ENCODE results near the gene LDLRAD2.

Gene LDLRAD2

GRCh38 chr1:21822349-21822748, 10.3 kb downstream of the LDLRAD2 start:
- no peak for DNase-seq
- H3K9me3 ChIP-seq (replicated peaks; ENCODE audit: insufficient read depth, low read length), result no peaks in the 10 kb centered on the region
- no peaks in the 10 kb centered on the region for H3K79me2 ChIP-seq (ENCODE audit: low read length)
- no peaks in the 10 kb centered on the region for H3K36me3 ChIP-seq (replicated peaks; ENCODE audit: insufficient read depth, low read length)
- no peaks in the 10 kb centered on the region for H3K9me2 ChIP-seq (replicated peaks; ENCODE audit: insufficient read depth, low read length)
- H2AFZ ChIP-seq (ENCODE audit: low read length), result no peak overlapping the region
- TF ChIP-seq EZH2 (optimal IDR thresholded peaks at IDR 0.05; ENCODE audit: low read depth, low read length) (no peak), EZH2phosphoT487 (IDR thresholded peaks at IDR 0.05; ENCODE audit: low read length) (no peak), CTCF (IDR thresholded peaks at IDR 0.05; ENCODE audit: low read length) (no peak)
- no peaks in the 10 kb centered on the region for H3K27me3 ChIP-seq (replicated peaks; ENCODE audit: insufficient read depth, low read length)
- no peaks in the 10 kb centered on the region for H3F3A ChIP-seq (ENCODE audit: insufficient read depth, low read length)
- H3K4me3 ChIP-seq (ENCODE audit: low read length), result no peak overlapping the region
- no peak overlapping the region for H3K9ac ChIP-seq (ENCODE audit: low read length)
- H3K4me1 ChIP-seq (ENCODE audit: low read length), result no peaks in the 10 kb centered on the region
- H3K27ac ChIP-seq (ENCODE audit: low read length), result no peak overlapping the region
- no peak overlapping the region for H3K4me2 ChIP-seq (ENCODE audit: low read depth, low read length)
- H4K20me1 ChIP-seq (ENCODE audit: insufficient read depth, low read length), result no peaks in the 10 kb centered on the region

- H3K36me3 ChIP-seq (replicated peaks; ENCODE audit: insufficient read depth, low read length), result no peaks in the 10 kb centered on the region
Measured at GRCh38 chr1:21823206-21823979, 11.3 kb downstream of the LDLRAD2 start.

GRCh38 chr1:21823980-21824702, 12.1 kb downstream of the LDLRAD2 start:
- Histone ChIP-seq H2AFZ (ENCODE audit: low read length) (no peak overlapping the region), H3F3A (ENCODE audit: insufficient read depth, low read length) (no peaks in the 10 kb centered on the region), H3K27me3 (replicated peaks; ENCODE audit: insufficient read depth, low read length) (no peaks in the 10 kb centered on the region), H3K4me1 (ENCODE audit: low read length) (no peaks in the 10 kb centered on the region), H3K27ac (ENCODE audit: low read length) (no peak overlapping the region), H4K20me1 (ENCODE audit: insufficient read depth, low read length) (no peaks in the 10 kb centered on the region), H3K9me3 (replicated peaks; ENCODE audit: insufficient read depth, low read length) (no peaks in the 10 kb centered on the region), H3K9me2 (replicated peaks; ENCODE audit: insufficient read depth, low read length) (no peaks in the 10 kb centered on the region), H3K4me3 (ENCODE audit: low read length) (no peak overlapping the region), H3K4me2 (ENCODE audit: low read depth, low read length) (no peak overlapping the region), H3K79me2 (ENCODE audit: low read length) (no peaks in the 10 kb centered on the region), H3K36me3 (replicated peaks; ENCODE audit: insufficient read depth, low read length) (no peaks in the 10 kb centered on the region), H3K9ac (ENCODE audit: low read length) (no peak overlapping the region)
- no peak for TF ChIP-seq EZH2phosphoT487 (IDR thresholded peaks at IDR 0.05; ENCODE audit: low read length)
- no peak for DNase-seq

More at GRCh38 chr1:21823206-21823979, 11.3 kb downstream of the LDLRAD2 start:
- Histone ChIP-seq H3F3A (ENCODE audit: insufficient read depth, low read length) (no peaks in the 10 kb centered on the region), H3K4me2 (ENCODE audit: low read depth, low read length) (no peak overlapping the region), H3K27me3 (replicated peaks; ENCODE audit: insufficient read depth, low read length) (no peaks in the 10 kb centered on the region), H3K9ac (ENCODE audit: low read length) (no peak overlapping the region), H3K9me2 (replicated peaks; ENCODE audit: insufficient read depth, low read length) (no peaks in the 10 kb centered on the region), H2AFZ (ENCODE audit: low read length) (no peak overlapping the region), H4K20me1 (ENCODE audit: insufficient read depth, low read length) (no peaks in the 10 kb centered on the region), H3K27ac (ENCODE audit: low read length) (no peak overlapping the region), H3K4me1 (ENCODE audit: low read length) (no peaks in the 10 kb centered on the region), H3K79me2 (ENCODE audit: low read length) (no peaks in the 10 kb centered on the region), H3K9me3 (replicated peaks; ENCODE audit: insufficient read depth, low read length) (no peaks in the 10 kb centered on the region), H3K4me3 (ENCODE audit: low read length) (no peak overlapping the region)
- TF ChIP-seq EZH2phosphoT487 (IDR thresholded peaks at IDR 0.05; ENCODE audit: low read length), result no peak
- no peak for TF ChIP-seq CTCF (IDR thresholded peaks at IDR 0.05; ENCODE audit: low read length)
- no peak for TF ChIP-seq EZH2 (optimal IDR thresholded peaks at IDR 0.05; ENCODE audit: low read depth, low read length)
- no peak for DNase-seq

All from MM.1S (cell line).